ENCODE results near the gene PDE3B. TPM values are rescaled to one million over a fixed set of nuclear protein-coding genes. Genes with fewer than 3 reads are reported as not detected.
"Not testable (repeated sequence)": the region's sequence is repeated elsewhere in the genome, so short reads cannot be mapped to it uniquely, and the experiment has no call there.

PDE3B gene
- total RNA-seq, 1 donor from 2014 or later, result 4.8 TPM

- TF ChIP-seq CTCF (conservative IDR thresholded peaks at IDR 0.05; ENCODE audit: low read depth, low read length), result no peak
- H3K4me3 ChIP-seq (ENCODE audit: low read depth, low read length), result no peak overlapping the region
- DNase-seq (ENCODE audit: low read depth), result no peak
These were observed 57.0 kb downstream of the PDE3B start for GRCh38 chr11:14700593-14700992.

GRCh38 chr11:14702760-14703159, 59.2 kb downstream of the PDE3B start:
- no peak for TF ChIP-seq CTCF (conservative IDR thresholded peaks at IDR 0.05; ENCODE audit: low read depth, low read length)
- H3K4me3 ChIP-seq (ENCODE audit: low read depth, low read length), result no peak overlapping the region
- DNase-seq (ENCODE audit: low read depth), result no peak

GRCh38 chr11:14703731-14704130, 60.1 kb downstream of the PDE3B start:
- H3K4me3 ChIP-seq (ENCODE audit: low read depth, low read length), result no peak overlapping the region
- DNase-seq (ENCODE audit: low read depth), result no peak
- no peak for TF ChIP-seq CTCF (conservative IDR thresholded peaks at IDR 0.05; ENCODE audit: low read depth, low read length)

GRCh38 chr11:14705067-14705466, 61.5 kb downstream of the PDE3B start:
- no peak overlapping the region for H3K4me3 ChIP-seq (ENCODE audit: low read depth, low read length)
- no peak for TF ChIP-seq CTCF (conservative IDR thresholded peaks at IDR 0.05; ENCODE audit: low read depth, low read length)
- no peak for DNase-seq (ENCODE audit: low read depth)

- DNase-seq (ENCODE audit: low read depth), result no peak
- H3K4me3 ChIP-seq (ENCODE audit: low read depth, low read length), result no peak overlapping the region
- TF ChIP-seq CTCF (conservative IDR thresholded peaks at IDR 0.05; ENCODE audit: low read depth, low read length), result no peak
These were observed 70.1 kb downstream of the PDE3B start for GRCh38 chr11:14713496-14714244.

GRCh38 chr11:14715669-14716068, 72.1 kb downstream of the PDE3B start:
- H3K4me3 ChIP-seq (ENCODE audit: low read depth, low read length), result not testable (repeated sequence)

GRCh38 chr11:14722496-14722895, 78.9 kb downstream of the PDE3B start:
- H3K4me3 ChIP-seq (ENCODE audit: low read depth, low read length), result no peak overlapping the region
- DNase-seq (ENCODE audit: low read depth), result no peak
- no peak for TF ChIP-seq CTCF (conservative IDR thresholded peaks at IDR 0.05; ENCODE audit: low read depth, low read length)

More at GRCh38 chr11:14715669-14716068, 72.1 kb downstream of the PDE3B start:
- DNase-seq (ENCODE audit: low read depth), result not testable (repeated sequence)
